Measurements from ENCODE around the gene RAB42.

DNA sequence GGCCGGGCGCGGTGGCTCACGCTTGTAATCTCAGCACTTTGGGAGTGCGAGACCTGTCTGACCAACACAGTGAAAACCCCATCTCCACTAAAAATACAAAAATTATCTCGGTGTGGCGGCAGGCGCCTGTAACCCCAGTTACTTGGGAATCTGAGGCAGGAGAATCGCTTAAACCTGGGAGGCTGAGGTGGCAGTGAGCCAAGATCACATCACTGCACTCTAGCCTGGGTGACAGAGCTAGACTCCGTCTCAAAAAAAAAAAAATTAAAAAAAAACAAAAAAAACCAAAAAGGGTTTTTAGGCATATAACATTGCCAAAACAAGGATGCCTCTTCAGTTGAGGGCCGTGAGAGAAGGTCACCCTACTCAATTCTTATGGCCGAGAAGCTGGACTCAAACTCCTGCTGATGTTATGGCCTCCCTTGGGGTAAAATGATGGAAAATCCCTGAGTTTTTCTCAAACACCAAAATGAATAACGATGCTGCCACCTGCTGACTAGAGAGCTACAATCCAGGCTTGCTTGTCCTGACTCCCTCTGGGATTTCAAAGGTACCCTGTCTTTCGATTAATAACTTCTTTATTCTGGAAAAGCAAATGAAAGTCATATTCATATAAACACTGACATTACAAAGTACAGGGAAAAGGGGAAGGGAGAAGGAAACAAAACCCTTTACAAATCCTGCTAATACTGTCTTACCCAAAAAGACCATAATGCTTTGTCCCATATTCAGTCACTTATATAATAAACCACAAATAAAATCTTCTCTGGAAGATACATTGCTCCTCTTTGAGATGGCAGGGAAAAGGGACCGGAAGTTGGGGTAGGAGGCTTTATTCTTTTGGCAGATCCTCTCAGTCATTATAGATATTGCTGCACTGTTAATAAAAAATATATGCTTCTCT is 10.7 kb downstream of the RAB42 start:
- TF ChIP-seq YY1 (IDR thresholded peaks at IDR 0.05) = peak; percentile 20
- TF ChIP-seq, protein P1, sequence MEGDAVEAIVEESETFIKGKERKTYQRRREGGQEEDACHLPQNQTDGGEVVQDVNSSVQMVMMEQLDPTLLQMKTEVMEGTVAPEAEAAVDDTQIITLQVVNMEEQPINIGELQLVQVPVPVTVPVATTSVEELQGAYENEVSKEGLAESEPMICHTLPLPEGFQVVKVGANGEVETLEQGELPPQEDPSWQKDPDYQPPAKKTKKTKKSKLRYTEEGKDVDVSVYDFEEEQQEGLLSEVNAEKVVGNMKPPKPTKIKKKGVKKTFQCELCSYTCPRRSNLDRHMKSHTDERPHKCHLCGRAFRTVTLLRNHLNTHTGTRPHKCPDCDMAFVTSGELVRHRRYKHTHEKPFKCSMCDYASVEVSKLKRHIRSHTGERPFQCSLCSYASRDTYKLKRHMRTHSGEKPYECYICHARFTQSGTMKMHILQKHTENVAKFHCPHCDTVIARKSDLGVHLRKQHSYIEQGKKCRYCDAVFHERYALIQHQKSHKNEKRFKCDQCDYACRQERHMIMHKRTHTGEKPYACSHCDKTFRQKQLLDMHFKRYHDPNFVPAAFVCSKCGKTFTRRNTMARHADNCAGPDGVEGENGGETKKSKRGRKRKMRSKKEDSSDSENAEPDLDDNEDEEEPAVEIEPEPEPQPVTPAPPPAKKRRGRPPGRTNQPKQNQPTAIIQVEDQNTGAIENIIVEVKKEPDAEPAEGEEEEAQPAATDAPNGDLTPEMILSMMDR (IDR thresholded peaks at IDR 0.05; ENCODE audit: low read depth, low read length, missing input control) = peak; percentile 73
- no peak for TF ChIP-seq GABPA (IDR thresholded peaks at IDR 0.05 in 1 of 2, conservative IDR thresholded peaks at IDR 0.05 in 1 of 2)
- no peak for TF ChIP-seq SP1 (IDR thresholded peaks at IDR 0.05)
- no peak for TF ChIP-seq EGR1 (IDR thresholded peaks at IDR 0.05; ENCODE audit: low read depth in 2 of 2)
- TF ChIP-seq REST (IDR thresholded peaks at IDR 0.05) = no peak
- TF ChIP-seq, protein P2, sequence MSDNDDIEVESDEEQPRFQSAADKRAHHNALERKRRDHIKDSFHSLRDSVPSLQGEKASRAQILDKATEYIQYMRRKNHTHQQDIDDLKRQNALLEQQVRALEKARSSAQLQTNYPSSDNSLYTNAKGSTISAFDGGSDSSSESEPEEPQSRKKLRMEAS (IDR thresholded peaks at IDR 0.05) = no peak
- TF ChIP-seq RAD21 (IDR thresholded peaks at IDR 0.05) = peak; percentile 87 to 90
- TF ChIP-seq ZBTB33 (IDR thresholded peaks at IDR 0.05) = no peak

Measured in liver (tissue), 3 donors.